Adrenal gland (tissue), 12 donors: Measurements from ENCODE around the gene IL6R. TPM values are rescaled to one million over a fixed set of nuclear protein-coding genes. Genes with fewer than 3 reads are reported as not detected.
A peak's percentile ranks its signal among the peaks of the same experiment; 100 is the strongest.

Experiments used
- DNase-seq, 7 donors: peaks; one replicate each; pipeline ENCODE4 v3.0.0-alpha.2; 2019 to 2020
- H3K27ac ChIP-seq, 5 donors: fragments of 200-600 bp; sonication (generic) in 4 of 5; 1 replicate in 3 of 5; 2 replicates in 2 of 5; pipeline versions ENCODE4 v1.5.1 to v1.8.0; 2016 to 2020; ENCODE audit warnings: mild to moderate bottlenecking in 1 of 5
- H3K27me3 ChIP-seq: fragments of 200-600 bp; 2 replicates; pipeline ENCODE4 v1.8.0; 2021
- H3K36me3 ChIP-seq, 2 donors: fragments of 200-600 bp; replicated peaks in 1 of 2; 1 replicate in 1 of 2; 2 replicates in 1 of 2; pipeline versions ENCODE4 v1.5.1 to v1.8.0; 2018 to 2022
- H3K4me1 ChIP-seq, 2 donors: fragments of 200-600 bp; replicated peaks in 1 of 2; 1 replicate in 1 of 2; 2 replicates in 1 of 2; pipeline versions ENCODE4 v1.5.1 to v1.8.0; 2018 to 2021
- H3K4me3 ChIP-seq, 4 donors: fragments of 200-600 bp; sonication (generic) in 3 of 4; one replicate each; pipeline ENCODE4 v1.5.1; 2016 to 2018
- H3K9me3 ChIP-seq, 3 donors: fragments of 200-600 bp; sonication (generic) in 1 of 3; replicated peaks in 1 of 3; 1 replicate in 2 of 3; 2 replicates in 1 of 3; pipeline versions ENCODE4 v1.5.1 to v1.8.0; 2016 to 2021
- CTCF ChIP-seq, 6 experiments: fragments of 450-650 bp in 4 of 6; fragments of 200-600 bp in 2 of 6; sonication (generic) in 1 of 6; IDR thresholded peaks; 1 replicate in 5 of 6; 2 replicates in 1 of 6; pipeline versions ENCODE4 v1.5.1 to v1.8.0; 2016 to 2021; ENCODE audit warnings: antibody characterized with exemption in 6 of 6, mild to moderate bottlenecking in 2 of 6, moderate library complexity in 1 of 6
- POLR2A ChIP-seq, 2 donors: fragments of 450-650 bp; IDR thresholded peaks; one replicate each; pipeline ENCODE4 v1.6.1; 2017; ENCODE audit warnings: antibody characterized with exemption in 2 of 2, mild to moderate bottlenecking in 2 of 2, moderate library complexity in 1 of 2
- WGBS, 4 donors: extraction: QIAGEN DNeasy Blood & Tissue Kit in 2 of 4; methylation state at CpG; one replicate each; pipeline versions ENCODE4 v1.1.5 to v1.1.7; 2013 to 2017; 5-methylcytosine and 5-hydroxymethylcytosine counted together
- intact Hi-C, 2 donors: fragments of 100-400 bp; cut with DNase I; formaldehyde crosslinking; loops; one replicate each; pipeline versions ENCODE4 v1.14.1 to v1.15.0; 2022 to 2023
- polyA plus RNA-seq, 3 donors: library from polyadenylated mRNA; stranded (reverse); fragments of 200-250 nt in 2 of 3; fragments of 350-450 nt in 1 of 3; fragmentation: Illumina TruSeq in 1 of 3; extraction: RNeasy Lipid Tissue Mini Kit (QIAGEN cat#74804) in 1 of 3; gene quantifications; one replicate each; pipeline ENCODE4 v1.2.3, GENCODE V29; 2013 to 2014
- total RNA-seq, 9 donors: library from RNA; depleted of rRNA in 4 of 9; stranded (reverse); fragments of >200 nt in 4 of 9; fragments of 120-200 nt in 1 of 9; fragmentation: NEBNext Ultra II Directional in 1 of 9; extraction: Animal tissue kit (Norgen Biotek cat#: 25700) in 1 of 9; gene quantifications; one replicate each; pipeline versions ENCODE4 v1.1.0 to v1.2.4, GENCODE V29; 2013 to 2023
- donor health status: healthy with polysubstance abuse.
- donor health status: Bipolar disorder and iron deficiency.
- donor health status: DM: yes; HTN: yes; CAD: no.
- donor health status: DM: no; HTN: no; CAD: no.
- donor health status: DM: no; HTN: no; CAD: no.
- donor health status: DM: yes; HTN: yes; CAD: no.

IL6R gene
- total and polyA plus RNA-seq, 12 donors: 4.4 to 43.0 (median 13.6) TPM

DNA sequence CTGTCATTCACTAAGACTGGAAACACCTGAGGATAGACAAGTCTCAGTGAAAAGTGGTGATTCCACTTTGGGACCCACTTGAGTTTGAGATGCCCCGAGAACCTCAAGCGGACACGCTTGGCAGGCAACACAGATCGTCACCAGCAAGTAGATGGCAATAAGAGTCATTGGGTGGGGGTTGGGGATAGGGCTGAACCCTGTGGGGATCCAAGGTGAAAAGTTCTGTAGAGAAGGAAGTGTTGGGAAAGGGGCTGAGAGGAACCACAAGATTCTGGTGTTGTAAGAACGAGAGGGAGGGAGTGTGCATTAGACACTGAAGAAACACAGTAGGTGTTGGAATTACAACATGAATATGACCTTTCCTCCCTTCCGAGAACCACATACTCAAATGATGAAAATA is 51.5 kb downstream of the IL6R start:
- TF ChIP-seq CTCF (IDR thresholded peaks at IDR 0.05) (no peak), POLR2A (IDR thresholded peaks at IDR 0.05) (no peak)
- H3K9me3 ChIP-seq: no peaks in the 10 kb centered on the region

DNA sequence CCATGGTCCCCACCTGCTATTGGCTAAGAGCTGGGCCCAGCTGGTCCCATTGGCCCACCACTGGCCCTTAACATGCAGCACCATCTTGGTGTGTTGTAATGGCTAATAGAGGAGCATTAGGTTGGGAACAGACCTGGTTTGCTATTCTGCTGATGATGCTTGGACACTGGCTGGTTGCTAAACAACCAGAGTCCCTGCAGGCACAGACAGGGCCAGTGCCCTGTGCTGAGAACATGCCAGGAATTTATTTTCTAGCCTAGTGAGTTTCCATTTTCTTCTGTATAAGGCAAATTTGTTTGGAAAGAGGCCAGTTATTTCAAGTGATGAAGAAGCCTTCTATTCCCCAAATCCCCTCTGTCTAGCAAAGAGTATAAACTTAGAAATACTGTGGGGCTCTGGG is 53.9 kb downstream of the IL6R start:
- Histone ChIP-seq H3K27me3 (no peaks in the 10 kb centered on the region), H3K36me3 (peaks cover 0 to 18% of the 10 kb centered on the region in 2 donors), H3K27ac (no peak overlapping the region), H3K4me1 (peaks cover 7 to 16% of the 10 kb centered on the region in 2 donors), H3K4me3 (no peak overlapping the region), H3K9me3 (no peaks in the 10 kb centered on the region)
- intact Hi-C loops: no loop called here
- peak in 1 of 7 donors; percentile 68 for DNase-seq
- no peak for TF ChIP-seq CTCF (IDR thresholded peaks at IDR 0.05)

More for the DNA sequence above, 51.5 kb downstream of the IL6R start:
- no peaks in the 10 kb centered on the region for H3K27me3 ChIP-seq
- H3K4me1 ChIP-seq: no peaks in the 10 kb centered on the region
- intact Hi-C loops: no loop called here
- no peak for DNase-seq
- WGBS, 4 donors: 87 to 91% (median 89%) methylated on average over 6 of the region's 6 CpGs
- no peak overlapping the region for H3K4me3 ChIP-seq
- H3K36me3 ChIP-seq: peaks cover 0 to 24% of the 10 kb centered on the region in 2 donors
- no peak overlapping the region for H3K27ac ChIP-seq

DNA sequence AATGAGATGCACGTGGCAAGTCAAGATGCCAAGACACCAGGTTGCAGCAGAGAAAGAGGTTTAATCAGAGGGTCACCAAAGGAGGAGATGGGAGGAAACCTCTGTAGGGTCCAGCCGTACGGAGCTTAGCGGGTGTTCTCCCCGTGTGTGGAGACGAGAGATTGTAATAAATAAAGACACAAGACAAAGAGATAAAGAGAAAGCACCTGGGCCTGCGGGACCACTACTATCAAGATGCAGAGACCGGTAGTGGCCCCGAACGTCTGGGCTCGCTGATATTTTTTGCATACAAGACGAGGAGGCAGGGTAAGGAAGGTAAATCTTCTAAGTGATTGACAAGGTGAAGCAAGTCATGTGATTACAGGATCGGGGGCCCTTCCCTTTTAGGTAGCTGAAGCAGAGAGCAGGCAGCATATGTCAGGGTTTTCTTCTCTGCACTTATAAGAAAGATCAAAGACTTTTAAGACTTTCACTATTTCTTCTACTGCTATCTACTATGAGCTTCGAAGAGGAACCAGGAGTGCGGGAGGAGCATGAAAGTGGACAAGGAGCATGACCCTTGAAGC is 55.6 kb downstream of the IL6R start:
- DNase-seq: no peak
- peaks cover 0 to 4% of the 10 kb centered on the region in 2 donors for H3K36me3 ChIP-seq
- intact Hi-C loops: no loop called here

GRCh38 chr1:154463512-154463990 is 58.4 kb downstream of the IL6R start:
- TF ChIP-seq CTCF (IDR thresholded peaks at IDR 0.05) (no peak), POLR2A (IDR thresholded peaks at IDR 0.05) (no peak)
- intact Hi-C loops: no loop called here
- no peak overlapping the region for H3K4me3 ChIP-seq
- H3K27me3 ChIP-seq: no peaks in the 10 kb centered on the region
- H3K36me3 ChIP-seq: no peaks in the 10 kb centered on the region
- peak in 4 of 7 donors; percentile 29 to 68 (median 41) for DNase-seq
- H3K27ac ChIP-seq: peak overlapping the region in 4 of 5 donors; percentile 14 to 82 (median 62)
- H3K4me1 ChIP-seq: peaks cover 7 to 28% of the 10 kb centered on the region in 2 donors
- no peaks in the 10 kb centered on the region for H3K9me3 ChIP-seq
- WGBS, 4 donors: 44 to 61% (median 49%) methylated on average over 4 of the region's 4 CpGs

More for the DNA sequence above, 55.6 kb downstream of the IL6R start:
- no peaks in the 10 kb centered on the region for H3K27me3 ChIP-seq
- no peak overlapping the region for H3K4me3 ChIP-seq
- peaks cover 7 to 17% of the 10 kb centered on the region in 2 donors for H3K4me1 ChIP-seq
- H3K9me3 ChIP-seq: no peaks in the 10 kb centered on the region
- no peak for TF ChIP-seq POLR2A (IDR thresholded peaks at IDR 0.05)
- 72 to 83% (median 75%) methylated on average over 15 of the region's 15 CpGs for WGBS, 4 donors
- H3K27ac ChIP-seq: no peak overlapping the region

- intact Hi-C loops: no loop called here
- H3K4me3 ChIP-seq: no peak overlapping the region
- no peak for DNase-seq
- H3K4me1 ChIP-seq: peaks cover 7 to 28% of the 10 kb centered on the region in 2 donors
- WGBS, 4 donors: 77 to 85% (median 82%) methylated on average over 6 to 8 of the region's 8 CpGs
- TF ChIP-seq POLR2A (IDR thresholded peaks at IDR 0.05): no peak
- TF ChIP-seq CTCF (IDR thresholded peaks at IDR 0.05): no peak
- no peaks in the 10 kb centered on the region for H3K27me3 ChIP-seq
- no peaks in the 10 kb centered on the region for H3K9me3 ChIP-seq
- no peak overlapping the region for H3K27ac ChIP-seq
- H3K36me3 ChIP-seq: no peaks in the 10 kb centered on the region
These were observed 60.6 kb downstream of the IL6R start for GRCh38 chr1:154465621-154466195.
